Keratinocyte (primary cell): ENCODE results near the gene SYS1.

ENCODE experiments used
- EZH2 ChIP-seq: IDR thresholded peaks from one replicate; pipeline ENCODE4 v1.6.1; 2012; ENCODE audit warnings: inconsistent platforms, mild to moderate bottlenecking, low read length, moderate library complexity
- TF ChIP-seq, protein P1 (sequence below), 3 experiments: IDR thresholded peaks in 1 of 3; conservative IDR thresholded peaks in 1 of 3; optimal IDR thresholded peaks in 1 of 3; 2 replicates in 2 of 3; 3 replicates in 1 of 3; pipeline versions ENCODE3 to v1.5.1; 2011; ENCODE audit warnings: low read length in 3 of 3, mild to moderate bottlenecking in 3 of 3, moderate library complexity in 2 of 3, control low read depth in 1 of 3, inconsistent platforms in 1 of 3; ENCODE audit not compliant: insufficient read depth in 2 of 3; ENCODE audit errors: extremely low read depth in 1 of 3

DNA sequence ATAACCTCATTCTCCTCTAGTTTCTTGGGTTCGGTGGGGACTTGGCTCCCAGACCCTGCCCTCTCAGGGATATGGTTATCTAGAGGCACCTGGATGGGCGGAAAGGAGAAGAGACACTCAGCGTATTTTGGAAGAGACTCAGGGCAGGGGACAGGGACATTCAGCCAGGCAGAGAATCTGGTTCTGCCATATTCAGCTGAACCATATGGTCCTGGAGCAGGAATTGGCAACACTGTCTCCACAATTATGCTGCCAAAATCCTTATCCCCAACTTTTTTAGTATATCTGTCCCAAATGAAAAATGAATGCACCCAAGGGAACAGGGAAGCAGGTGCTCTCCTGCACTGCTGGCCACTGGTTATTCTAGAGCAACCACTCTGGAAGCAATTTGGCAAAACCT lies 32.5 kb upstream of the SYS1 start:
- TF ChIP-seq, protein P1, sequence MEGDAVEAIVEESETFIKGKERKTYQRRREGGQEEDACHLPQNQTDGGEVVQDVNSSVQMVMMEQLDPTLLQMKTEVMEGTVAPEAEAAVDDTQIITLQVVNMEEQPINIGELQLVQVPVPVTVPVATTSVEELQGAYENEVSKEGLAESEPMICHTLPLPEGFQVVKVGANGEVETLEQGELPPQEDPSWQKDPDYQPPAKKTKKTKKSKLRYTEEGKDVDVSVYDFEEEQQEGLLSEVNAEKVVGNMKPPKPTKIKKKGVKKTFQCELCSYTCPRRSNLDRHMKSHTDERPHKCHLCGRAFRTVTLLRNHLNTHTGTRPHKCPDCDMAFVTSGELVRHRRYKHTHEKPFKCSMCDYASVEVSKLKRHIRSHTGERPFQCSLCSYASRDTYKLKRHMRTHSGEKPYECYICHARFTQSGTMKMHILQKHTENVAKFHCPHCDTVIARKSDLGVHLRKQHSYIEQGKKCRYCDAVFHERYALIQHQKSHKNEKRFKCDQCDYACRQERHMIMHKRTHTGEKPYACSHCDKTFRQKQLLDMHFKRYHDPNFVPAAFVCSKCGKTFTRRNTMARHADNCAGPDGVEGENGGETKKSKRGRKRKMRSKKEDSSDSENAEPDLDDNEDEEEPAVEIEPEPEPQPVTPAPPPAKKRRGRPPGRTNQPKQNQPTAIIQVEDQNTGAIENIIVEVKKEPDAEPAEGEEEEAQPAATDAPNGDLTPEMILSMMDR (optimal IDR thresholded peaks at IDR 0.05 in 1 of 3, IDR thresholded peaks at IDR 0.05 in 1 of 3, conservative IDR thresholded peaks at IDR 0.05 in 1 of 3; ENCODE audit: extremely low read depth in 1 of 3, insufficient read depth in 2 of 3, low read length in 3 of 3) = no peak
- no peak for TF ChIP-seq EZH2
